HG02981 (cell line): ENCODE results near the gene ROBO3.

ENCODE experiments used
- ATAC-seq: cut with Tn5 transposase; IDR thresholded peaks from one replicate; pipeline ENCODE4 v1.9.1; 2021; ENCODE audit warnings: mild to moderate bottlenecking, moderate library complexity; ENCODE audit not compliant: unreplicated experiment

Gene ROBO3

DNA sequence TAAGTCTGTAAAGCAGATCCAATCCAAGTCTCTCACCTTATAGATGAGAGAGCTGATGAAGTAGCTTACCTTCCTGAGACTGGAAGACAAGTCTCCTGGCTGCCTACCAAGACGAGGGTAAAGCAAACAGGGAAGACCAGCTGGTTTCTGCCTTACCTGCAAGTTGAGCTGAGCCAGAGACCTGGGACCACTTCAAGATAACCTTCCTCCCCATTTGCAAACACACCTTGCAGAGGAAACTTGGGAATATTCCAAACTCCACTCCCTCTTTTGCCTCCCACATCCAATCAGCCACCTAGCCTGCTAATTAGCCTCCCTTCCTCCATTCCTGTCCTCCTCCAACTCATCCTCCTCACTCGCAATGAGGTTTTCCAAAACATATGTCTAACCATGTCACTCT is 23.4 kb upstream of the ROBO3 start:
- no peak for ATAC-seq

DNA sequence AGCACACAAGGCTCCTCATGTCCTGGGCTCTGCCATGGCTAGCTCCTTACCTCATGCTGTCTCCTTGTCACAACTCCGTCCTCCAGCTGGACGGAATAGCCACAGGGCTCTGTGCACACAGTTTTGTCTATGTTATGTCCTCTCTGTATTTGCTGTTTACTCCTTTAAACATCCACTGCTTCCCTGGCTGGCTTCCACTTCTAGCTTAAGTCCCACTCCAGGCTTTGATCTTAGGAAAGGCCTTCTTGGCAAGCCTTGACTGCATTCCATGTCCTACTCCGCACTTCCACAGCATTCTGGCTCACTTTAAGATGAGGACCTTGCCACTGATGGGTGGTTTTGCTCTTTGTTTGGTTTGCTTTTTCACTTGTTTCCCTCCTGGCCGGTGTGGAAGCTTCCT is 22.9 kb upstream of the ROBO3 start:
- no peak for ATAC-seq

DNA sequence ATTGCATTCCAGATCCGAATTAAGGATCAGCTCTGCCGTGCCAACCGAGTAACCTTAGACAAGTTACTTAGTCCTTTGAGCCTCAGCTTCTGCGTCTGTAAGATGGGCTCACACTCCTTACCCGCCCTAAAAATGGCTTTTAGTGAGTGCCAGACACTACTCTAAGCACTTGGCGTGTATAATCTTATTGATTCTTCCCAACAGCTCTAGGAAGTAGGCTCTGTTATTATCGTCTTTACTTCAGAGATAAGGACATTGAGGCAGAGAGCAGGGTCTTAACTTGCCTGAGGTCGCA is 21.7 kb upstream of the ROBO3 start:
- no peak for ATAC-seq

DNA sequence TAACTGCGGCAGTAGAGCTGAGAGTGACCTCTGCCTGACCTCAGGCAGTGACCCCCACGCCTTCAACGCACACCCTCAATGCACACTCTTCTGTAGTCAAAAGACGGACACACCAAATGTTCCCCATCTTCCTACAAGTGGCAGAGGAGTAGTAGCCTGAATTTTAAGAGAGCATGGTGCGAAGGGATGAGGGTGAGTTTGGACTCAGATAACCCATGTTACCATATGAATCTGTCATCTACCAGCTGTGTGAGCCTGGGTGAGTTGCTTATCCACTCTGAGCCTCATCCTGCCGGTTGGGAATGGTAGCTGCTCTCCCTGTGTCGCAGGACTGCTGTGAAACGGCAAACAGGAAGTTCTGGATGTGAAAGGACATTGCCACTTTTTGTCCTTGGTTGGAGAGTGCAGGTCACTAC is 20.6 kb upstream of the ROBO3 start:
- ATAC-seq: no peak

DNA sequence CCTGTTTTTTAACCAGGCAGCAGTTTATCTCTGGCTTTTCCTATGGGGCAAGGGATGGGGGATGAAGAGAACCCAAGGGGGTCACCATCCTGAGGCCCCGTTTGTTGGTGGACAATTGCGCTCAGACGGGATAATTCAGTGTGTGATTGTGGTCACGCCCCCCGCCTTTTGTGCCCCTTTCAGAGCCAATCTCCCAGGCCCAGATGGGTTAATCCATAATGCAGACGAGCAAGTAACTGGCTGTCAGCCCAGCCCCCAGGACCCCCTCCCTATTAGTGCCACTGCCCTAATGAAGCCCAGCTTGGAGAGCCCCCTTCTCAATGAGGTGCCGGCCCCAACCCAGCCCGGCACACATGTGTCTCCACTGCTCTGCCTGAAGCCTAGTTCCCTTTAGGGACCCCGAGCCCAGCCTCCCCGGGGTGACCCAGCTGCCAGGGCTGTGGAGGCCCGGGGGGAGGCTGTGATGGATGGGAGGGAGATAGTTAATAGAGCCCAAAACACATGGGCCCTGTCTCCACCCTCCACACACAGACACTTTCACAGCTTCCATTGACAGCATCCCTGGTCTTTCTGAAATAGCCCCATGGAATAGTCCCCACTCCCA is 19.1 kb upstream of the ROBO3 start:
- ATAC-seq: no peak

DNA sequence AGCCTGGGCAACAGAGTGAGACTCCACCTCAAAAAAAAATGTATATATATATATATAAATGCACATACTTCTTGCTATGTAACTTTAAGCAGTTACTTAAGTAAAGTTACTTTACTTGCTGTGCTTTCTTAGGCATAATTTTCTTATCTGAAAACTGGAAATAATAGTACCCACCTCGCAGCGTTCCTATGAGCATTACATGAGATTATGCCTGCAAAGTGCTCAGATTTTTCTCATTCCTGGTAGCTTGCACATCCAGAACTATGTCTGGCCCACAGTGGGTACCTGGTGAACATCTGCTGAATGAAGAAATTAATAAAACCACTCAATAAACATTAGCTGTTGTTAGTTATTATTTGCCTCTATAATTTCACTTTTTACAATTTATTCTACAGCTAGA is 6.1 kb upstream of the ROBO3 start:
- ATAC-seq: no peak

DNA sequence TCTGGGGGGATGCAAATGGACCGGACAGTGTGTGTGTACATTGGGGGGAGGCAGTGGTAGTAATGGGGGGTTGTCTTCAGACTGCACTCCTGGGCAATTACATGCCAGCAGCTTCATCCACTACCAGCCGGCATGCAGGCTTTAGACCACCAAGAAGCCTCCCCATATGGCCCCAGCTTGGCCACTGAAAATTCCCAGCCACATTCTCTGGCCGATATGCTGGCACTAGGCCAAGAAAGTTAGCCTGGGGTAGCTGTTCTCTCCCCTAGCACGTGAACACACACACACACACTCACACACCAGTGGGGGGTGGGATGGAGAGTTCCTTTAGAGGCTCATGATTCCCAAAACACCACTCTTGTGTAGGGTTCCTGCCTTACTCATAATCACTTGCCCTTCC is 3.6 kb upstream of the ROBO3 start:
- no peak for ATAC-seq

DNA sequence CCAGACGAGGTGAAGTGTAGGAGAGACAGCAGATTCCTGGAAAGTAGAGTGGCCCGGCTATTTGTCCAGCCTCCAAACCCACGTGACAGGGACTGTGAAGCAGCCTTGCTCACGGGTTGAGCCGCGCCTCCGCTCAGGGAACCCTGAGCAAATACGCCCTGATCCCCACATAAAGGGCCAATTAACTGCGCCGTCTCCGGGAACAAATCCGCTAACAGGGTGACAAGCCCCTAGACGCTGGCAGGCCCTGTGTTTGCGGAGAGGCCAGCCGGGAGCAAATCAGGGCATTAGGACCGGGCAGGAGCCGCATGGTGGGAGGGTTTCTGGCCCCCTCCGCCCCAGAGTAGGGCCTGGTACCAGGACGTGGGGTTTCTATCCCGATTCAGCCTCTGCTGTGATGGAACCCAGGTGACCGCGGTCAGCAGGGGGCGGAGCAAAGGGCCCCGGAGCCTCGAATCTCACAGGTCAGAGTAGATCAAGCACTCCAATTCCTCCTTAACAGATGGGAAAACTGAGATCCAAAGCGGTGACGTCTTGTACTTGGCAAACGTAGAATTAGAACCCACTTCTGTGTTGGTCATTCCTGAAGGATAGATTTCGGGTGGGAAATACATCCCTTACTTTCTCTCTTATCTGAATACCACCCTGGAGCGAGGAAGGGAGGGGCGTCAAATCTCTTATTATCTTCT is 2.0 kb upstream of the ROBO3 start:
- no peak for ATAC-seq

DNA sequence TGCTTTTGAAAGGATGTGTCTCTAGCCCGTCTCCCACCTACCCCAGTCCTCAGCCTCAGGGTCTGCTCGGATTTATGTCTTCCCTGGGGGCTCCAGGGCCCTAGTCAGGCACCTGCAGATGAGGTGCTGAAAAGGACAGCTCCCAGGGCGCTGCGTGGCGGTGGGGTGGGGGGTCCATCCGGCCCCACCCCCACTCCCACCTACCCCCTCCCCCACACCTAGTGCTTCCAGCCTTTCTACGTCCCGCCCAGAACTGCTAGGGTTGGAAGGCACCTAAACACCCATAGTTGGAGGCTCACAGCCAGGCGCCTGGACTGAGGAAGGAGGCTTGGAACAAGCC is 1.4 kb upstream of the ROBO3 start:
- no peak for ATAC-seq

DNA sequence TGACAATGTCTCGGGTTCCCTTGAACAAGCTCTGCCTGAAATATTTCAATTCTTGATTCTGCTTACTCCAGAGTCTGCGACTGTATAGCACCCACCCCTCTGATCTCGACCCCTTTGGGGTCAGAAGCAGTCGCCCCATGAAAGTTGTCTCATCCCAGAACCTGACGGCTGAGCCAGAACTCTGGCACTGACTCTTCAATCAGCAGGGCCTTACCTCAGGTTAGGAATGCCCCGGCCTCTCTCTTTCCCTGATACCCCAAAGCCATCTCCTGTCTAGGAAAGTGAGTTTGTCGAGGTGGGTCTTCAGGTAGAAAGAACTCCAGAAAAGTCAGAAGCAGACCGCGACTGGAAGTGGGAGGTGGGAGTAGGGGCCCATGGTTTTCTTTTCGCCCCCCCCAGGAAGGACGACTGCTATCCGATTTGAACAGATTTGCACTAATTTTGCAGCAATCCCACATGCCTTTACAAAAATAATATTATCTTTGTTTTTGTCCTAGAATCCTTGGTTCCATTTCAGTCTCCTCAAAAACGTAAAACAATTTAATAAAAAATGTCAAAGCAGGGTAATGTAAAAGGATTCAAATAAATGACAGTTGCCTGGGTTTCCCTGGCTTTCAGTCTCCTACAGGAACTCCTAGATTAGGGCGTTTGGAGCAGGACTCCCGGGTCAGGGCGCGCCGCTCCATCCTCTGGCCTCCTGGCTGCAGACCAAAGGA is 898 bp upstream of the ROBO3 start:
- ATAC-seq: no peak

DNA sequence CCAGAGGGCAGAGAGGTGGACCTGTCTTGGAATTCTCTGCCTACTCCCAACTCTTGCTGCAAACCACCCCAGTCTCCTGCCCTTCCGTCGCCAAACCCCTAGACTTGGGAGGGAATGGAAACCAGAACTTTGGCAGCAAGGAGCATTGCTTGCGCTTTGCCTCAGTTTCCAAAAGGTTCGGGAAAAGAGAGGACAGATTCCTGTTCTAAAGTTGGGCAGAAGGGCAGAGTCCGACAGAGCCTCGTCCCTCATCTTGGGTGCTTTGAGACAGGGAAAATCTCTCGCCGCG is 396 bp upstream of the ROBO3 start:
- ATAC-seq: no peak

DNA sequence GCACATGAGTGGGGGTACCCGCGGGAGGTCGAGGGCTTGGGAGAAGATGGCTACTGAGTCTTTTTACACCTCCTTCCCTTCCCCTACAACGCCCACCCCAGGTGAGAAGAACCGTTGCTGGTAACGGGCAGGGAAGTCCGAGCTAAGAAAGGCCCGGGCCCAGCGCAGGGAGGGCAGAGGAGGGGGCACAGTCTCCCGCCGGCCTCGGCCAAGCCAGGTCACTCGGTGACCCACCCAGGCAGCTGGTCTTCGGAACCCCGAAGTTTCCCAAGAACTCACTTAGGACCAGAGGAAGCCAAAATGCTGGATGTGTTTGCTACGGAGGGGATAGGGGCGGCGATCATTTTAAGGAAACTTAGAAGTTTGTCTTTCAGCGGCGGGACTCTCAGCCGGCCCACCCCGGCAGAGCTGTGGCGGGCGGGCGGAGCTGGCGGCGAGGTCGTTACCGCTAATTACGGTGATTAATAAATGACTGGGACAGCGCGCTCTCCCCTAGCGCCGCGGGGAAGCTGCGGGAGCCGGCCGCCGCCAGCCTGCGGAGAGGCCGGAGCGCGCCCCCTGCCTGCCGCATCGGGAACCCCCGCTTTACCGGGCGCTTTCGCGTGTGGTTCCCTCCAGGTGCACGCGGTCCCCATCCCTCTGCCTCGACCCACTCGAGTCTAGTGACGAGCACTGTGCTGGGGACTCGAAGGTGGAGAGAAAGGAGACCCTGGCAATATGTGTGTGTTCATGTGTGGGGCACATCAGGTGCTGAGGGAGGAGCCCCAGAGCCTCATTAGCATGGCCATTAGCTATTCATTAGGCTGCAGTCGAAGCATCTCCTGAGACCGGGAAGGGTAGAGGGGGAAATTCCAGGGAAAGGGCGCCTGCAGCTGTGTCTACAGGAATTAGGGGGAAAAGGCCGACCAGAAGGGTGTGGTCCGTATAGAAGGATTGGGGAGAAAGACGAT is 945 bp downstream of the ROBO3 start:
- ATAC-seq: no peak

DNA sequence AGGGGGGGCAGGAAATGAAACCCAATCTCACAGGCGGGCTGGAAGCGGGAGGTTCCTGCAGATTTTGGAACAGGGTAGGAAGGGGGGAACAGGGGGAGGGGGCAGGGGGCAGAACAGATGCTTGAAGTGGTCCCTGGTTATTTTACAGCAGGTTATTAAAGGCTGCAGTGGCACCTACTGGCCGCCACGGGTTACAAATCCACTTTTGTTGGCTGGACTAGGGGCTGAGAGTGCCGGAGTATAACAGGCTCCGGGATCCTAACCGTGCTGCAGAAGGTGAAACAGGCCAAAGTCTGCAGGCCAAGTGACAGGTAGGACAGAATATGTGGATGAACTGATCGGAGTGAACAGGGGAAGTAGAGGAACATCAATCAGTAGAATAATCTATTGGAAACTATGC is 2.5 kb downstream of the ROBO3 start:
- ATAC-seq: peak; percentile 55

DNA sequence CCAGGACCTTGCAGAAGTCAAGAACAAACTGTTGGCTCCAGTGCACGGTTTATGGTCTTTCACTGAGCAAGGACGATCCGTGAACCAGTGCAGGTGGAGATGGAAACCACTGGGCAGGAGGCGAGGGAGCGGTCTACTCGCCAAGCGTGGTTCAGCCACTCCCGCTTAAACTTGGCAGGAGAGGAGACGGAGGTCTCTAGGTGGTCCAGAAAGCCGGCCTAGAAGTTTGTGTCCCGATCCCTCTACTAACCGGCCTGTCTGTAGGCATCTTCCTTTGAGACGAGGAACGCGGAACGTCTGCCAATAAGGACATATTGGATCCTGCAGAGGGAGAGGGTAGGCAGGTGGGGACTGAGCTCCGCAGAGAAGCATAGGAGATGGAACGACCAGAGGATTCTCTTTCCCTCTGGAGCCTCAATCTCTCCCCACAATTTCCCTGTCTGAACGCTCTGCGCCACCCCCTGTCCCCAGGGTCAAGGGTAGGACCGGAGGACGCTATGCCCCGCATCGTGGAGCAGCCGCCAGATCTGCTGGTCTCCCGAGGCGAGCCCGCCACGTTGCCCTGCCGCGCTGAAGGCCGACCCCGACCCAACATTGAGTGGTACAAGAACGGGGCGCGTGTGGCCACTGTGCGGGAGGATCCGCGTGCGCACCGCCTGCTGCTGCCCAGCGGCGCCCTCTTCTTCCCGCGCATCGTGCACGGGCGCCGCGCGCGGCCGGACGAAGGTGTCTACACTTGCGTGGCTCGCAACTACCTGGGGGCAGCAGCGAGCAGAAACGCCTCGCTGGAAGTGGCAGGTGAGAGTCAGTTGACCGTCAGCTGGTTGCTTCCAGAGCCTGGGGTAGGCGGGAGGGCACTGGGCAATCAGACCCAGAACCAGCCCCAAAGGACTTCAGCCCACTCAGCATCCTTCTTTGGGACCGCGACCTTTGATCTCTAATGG is 3.4 kb downstream of the ROBO3 start:
- ATAC-seq: no peak

DNA sequence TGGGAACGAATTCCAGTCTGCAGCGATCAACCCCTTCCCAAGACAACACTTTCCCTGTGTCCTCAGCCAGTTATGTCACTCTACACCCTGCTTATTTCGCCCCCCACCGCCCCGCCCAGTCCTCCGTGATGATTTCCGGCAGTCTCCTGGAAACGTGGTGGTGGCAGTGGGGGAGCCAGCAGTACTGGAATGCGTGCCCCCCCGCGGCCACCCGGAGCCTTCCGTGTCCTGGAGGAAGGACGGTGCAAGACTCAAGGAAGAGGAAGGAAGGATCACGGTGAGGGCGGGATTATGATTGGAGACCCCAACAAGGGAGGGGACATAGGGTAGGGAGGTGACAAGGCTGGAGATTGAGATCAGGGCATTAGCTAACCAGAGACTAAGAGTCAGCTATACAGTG is 4.1 kb downstream of the ROBO3 start:
- no peak for ATAC-seq

DNA sequence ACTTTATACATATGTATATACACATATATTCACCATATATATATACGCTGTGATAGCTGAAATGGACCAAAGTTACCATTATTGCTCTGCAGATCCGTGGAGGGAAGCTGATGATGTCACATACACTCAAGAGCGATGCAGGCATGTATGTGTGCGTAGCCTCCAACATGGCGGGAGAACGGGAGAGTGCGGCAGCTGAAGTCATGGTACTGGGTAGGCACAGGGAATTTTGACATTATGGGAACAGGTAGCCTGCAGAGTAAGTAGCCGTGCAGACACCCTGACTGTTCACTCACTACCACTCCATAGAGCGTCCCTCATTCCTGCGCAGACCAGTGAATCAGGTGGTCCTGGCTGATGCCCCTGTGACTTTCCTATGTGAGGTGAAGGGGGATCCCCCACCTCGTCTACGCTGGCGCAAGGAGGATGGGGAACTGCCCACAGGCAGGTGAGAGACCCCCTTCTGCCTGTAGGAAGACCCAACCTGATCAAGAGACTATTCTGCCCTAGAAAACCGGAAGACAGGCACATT is 4.7 kb downstream of the ROBO3 start:
- no peak for ATAC-seq

DNA sequence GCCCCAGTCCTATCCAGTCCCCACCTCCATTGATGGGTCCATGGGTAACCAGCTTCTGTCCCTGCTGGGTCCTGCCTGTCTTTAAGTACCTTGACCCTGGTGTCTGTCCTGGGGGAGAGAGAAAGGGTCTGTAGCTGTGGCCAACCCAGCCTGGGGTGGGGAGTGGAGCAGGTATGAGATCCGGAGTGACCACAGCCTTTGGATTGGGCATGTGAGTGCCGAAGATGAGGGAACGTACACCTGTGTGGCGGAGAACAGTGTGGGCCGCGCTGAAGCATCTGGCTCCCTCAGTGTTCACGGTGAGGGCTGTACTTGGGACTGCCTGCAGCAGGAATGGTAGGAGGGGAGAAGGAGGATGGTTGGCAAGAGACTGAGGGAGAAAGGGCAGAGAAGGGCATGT is 5.2 kb downstream of the ROBO3 start:
- ATAC-seq: no peak

DNA sequence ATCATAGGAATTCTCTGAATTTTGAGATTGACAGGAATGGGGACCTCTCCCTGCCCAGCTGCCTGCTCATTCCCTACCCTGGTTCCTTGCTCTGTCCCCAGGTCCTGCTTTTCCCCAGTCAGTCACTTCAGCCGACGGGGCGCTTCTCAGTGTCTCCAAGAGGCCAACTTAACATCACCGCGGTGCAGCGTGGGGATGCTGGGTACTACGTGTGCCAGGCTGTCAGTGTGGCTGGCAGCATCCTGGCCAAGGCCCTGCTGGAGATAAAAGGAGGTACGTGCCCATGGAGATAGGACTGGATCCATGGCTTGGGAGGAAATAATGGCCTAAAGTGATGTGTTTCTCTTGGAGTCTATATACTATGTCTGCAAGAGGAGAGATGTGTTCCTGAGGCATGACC is 7.0 kb downstream of the ROBO3 start:
- no peak for ATAC-seq

DNA sequence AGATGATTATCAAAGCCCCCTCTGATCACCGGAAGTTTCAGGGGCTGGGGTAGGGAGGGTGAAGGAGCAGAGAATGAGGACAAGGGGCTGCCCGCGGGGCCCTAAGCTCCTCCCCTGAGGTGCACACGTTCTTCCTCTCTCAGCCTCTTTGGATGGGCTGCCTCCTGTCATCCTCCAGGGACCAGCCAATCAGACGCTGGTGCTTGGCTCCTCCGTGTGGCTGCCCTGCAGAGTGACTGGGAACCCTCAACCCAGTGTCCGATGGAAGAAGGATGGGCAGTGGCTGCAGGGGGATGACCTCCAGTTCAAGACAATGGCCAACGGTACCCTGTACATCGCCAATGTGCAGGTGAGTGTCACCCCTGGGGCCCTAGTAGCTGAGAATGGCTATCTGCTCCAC is 7.5 kb downstream of the ROBO3 start:
- ATAC-seq: no peak

DNA sequence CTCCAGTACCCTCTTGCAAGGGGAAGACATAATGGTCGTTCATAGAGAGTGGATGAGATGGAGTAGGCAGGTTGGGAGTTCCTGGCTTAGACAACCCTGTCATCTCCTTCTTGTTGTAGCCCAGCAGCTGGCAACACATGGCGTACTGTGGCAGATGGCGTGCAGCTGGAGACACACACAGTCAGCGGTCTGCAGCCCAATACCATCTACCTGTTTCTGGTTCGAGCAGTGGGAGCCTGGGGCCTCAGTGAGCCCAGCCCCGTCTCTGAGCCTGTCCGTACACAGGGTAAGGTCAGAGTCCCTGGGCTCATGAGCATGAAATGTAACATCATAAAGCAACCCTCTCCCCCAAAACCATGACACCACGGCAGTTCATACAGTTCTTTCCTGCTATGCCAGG is 8.7 kb downstream of the ROBO3 start:
- no peak for ATAC-seq
